ENCODE measurements around the gene HCN3. TPM values are rescaled to one million over a fixed set of nuclear protein-coding genes. Genes with fewer than 3 reads are reported as not detected.

HCN3 gene
- polyA plus RNA-seq, 1 donor, result 4.3 TPM

Other genes starting within 250 kb of the HCN3 start
- gene DCST2, start 243.7 kb upstream of the HCN3 start, polyA plus RNA-seq (ENCODE audit: insufficient read length), result 0.63 TPM
- gene DCST1, start 243.6 kb upstream of the HCN3 start, polyA plus RNA-seq (ENCODE audit: insufficient read length), result 0.09 TPM
- gene ADAM15, start 226.1 kb upstream of the HCN3 start, polyA plus RNA-seq (ENCODE audit: insufficient read length), result 57.1 TPM
- 6.5 TPM for gene EFNA4, start 213.7 kb upstream of the HCN3 start, polyA plus RNA-seq (ENCODE audit: insufficient read length)
- 2.1 TPM for gene EFNA3, start 198.6 kb upstream of the HCN3 start, polyA plus RNA-seq (ENCODE audit: insufficient read length)
- 20.6 TPM for gene EFNA1, start 149.6 kb upstream of the HCN3 start, polyA plus RNA-seq (ENCODE audit: insufficient read length)
- gene SLC50A1, start 141.6 kb upstream of the HCN3 start, polyA plus RNA-seq (ENCODE audit: insufficient read length), result 18.6 TPM
- gene DPM3, start 136.9 kb upstream of the HCN3 start, polyA plus RNA-seq (ENCODE audit: insufficient read length), result 23.9 TPM
- 85.3 TPM for gene KRTCAP2, start 104.2 kb upstream of the HCN3 start, polyA plus RNA-seq (ENCODE audit: insufficient read length)
- gene TRIM46, start 103.6 kb upstream of the HCN3 start, polyA plus RNA-seq (ENCODE audit: insufficient read length), result 0.46 TPM
- gene THBS3, start 69.6 kb upstream of the HCN3 start, polyA plus RNA-seq (ENCODE audit: insufficient read length), result 63.0 TPM
- 16.9 TPM for gene MTX1, start 68.8 kb upstream of the HCN3 start, polyA plus RNA-seq (ENCODE audit: insufficient read length)
- 16.3 TPM for gene ENTREP3, start 22.0 kb upstream of the HCN3 start, polyA plus RNA-seq (ENCODE audit: insufficient read length)
- 44.4 TPM for gene SCAMP3, start 15.1 kb upstream of the HCN3 start, polyA plus RNA-seq (ENCODE audit: insufficient read length)
- 37.0 TPM for gene CLK2, start 4.0 kb upstream of the HCN3 start, polyA plus RNA-seq (ENCODE audit: insufficient read length)
- gene PKLR, start 24.0 kb downstream of the HCN3 start, polyA plus RNA-seq (ENCODE audit: insufficient read length), result 0.09 TPM
- 115 TPM for gene FDPS, start 31.4 kb downstream of the HCN3 start, polyA plus RNA-seq (ENCODE audit: insufficient read length)
- gene RUSC1, start 43.4 kb downstream of the HCN3 start, polyA plus RNA-seq (ENCODE audit: insufficient read length), result 27.9 TPM

Data from forelimb muscle (tissue), 1 donor.